Aorta (tissue), 5 donors: ENCODE data around the gene ATP6V0A4. TPM values are rescaled to one million over a fixed set of nuclear protein-coding genes. Genes with fewer than 3 reads are reported as not detected.

ENCODE experiments used
- ATAC-seq: fragments of 200-7000 bp; cut with Tn5 transposase; one replicate; pipeline ENCODE4 v1.9.1; 2022; ENCODE audit warnings: moderate library complexity; ENCODE audit not compliant: low FRiP score
- DNase-seq, 2 donors: peaks; one replicate each; pipeline ENCODE4 v3.0.0-alpha.2; 2020
- H3K27ac ChIP-seq, 2 donors: one replicate each; pipeline ENCODE4 v1.5.1; 2013; ENCODE audit warnings: low read length in 2 of 2, mild to moderate bottlenecking in 2 of 2, moderate library complexity in 2 of 2, control low read depth in 1 of 2, inconsistent platforms in 1 of 2, low read depth in 1 of 2
- H3K27me3 ChIP-seq, 2 donors: one replicate each; pipeline ENCODE4 v1.6.1; 2013; ENCODE audit warnings: control low read depth in 1 of 2, low read length in 1 of 2, mild to moderate bottlenecking in 1 of 2, moderate library complexity in 1 of 2; ENCODE audit not compliant: insufficient read depth in 2 of 2, control insufficient read depth in 1 of 2
- H3K36me3 ChIP-seq, 2 donors: one replicate each; pipeline ENCODE4 v1.6.1; 2013; ENCODE audit warnings: control low read depth in 1 of 2, low read length in 1 of 2, mild to moderate bottlenecking in 1 of 2; ENCODE audit not compliant: insufficient read depth in 2 of 2, control insufficient read depth in 1 of 2
- H3K4me1 ChIP-seq, 2 donors: one replicate each; pipeline ENCODE4 v1.6.1; 2013; ENCODE audit warnings: low read length in 2 of 2, control low read depth in 1 of 2, mild to moderate bottlenecking in 1 of 2, moderate library complexity in 1 of 2; ENCODE audit not compliant: insufficient read depth in 2 of 2, control insufficient read depth in 1 of 2
- H3K4me3 ChIP-seq, 2 donors: one replicate each; pipeline ENCODE4 v1.5.1; 2013; ENCODE audit warnings: low read length in 2 of 2, control low read depth in 1 of 2, mild to moderate bottlenecking in 1 of 2
- H3K9me3 ChIP-seq: one replicate; pipeline ENCODE4 v1.6.1; 2013; ENCODE audit warnings: mild to moderate bottlenecking, low read length; ENCODE audit not compliant: control insufficient read depth
- WGBS, 2 donors: extraction: QIAGEN DNeasy Blood & Tissue Kit; methylation state at CpG; one replicate each; pipeline ENCODE4 v1.1.7; 2013; 5-methylcytosine and 5-hydroxymethylcytosine counted together
- intact Hi-C, 2 donors: fragments of 100-400 bp; cut with DNase I; formaldehyde crosslinking; loops; one replicate each; pipeline versions ENCODE4 v1.14.2 to v1.15.0; 2022
- polyA plus RNA-seq, 2 donors: library from polyadenylated mRNA; stranded (reverse); fragments of 200-250 nt; gene quantifications; one replicate each; pipeline ENCODE4 v1.2.3, GENCODE V29; 2013
- total RNA-seq, 2 donors: library from RNA; stranded (reverse); fragmentation: NEBNext Ultra II Directional; extraction: Animal tissue kit (Norgen Biotek cat#: 25700); gene quantifications; one replicate each; pipeline ENCODE4 v1.2.1, GENCODE V29; 2021
- donor health status: healthy with polysubstance abuse.
- donor health status: Bipolar disorder and iron deficiency.
- donor health status: DM: no; HTN: no; CAD: no.
- donor health status: DM: no; HTN: no; CAD: no.
- donor health status: DM: yes; HTN: yes; CAD: no.

ATP6V0A4 gene
- total and polyA plus RNA-seq, 4 donors: not detected

GRCh38 chr7:138833596-138833995, 35.6 kb upstream of the ATP6V0A4 start:
- DNase-seq (no peak), ATAC-seq (no peak)
- H3K4me1 ChIP-seq: no peaks in the 10 kb centered on the region
- no peak overlapping the region for H3K4me3 ChIP-seq
- peaks cover 2% of the 10 kb centered on the region for H3K9me3 ChIP-seq
- H3K27ac ChIP-seq: no peak overlapping the region
- WGBS, 2 donors: 66 to 70% methylated on average over 5 of the region's 5 CpGs
- H3K36me3 ChIP-seq: peaks cover 0 to 3% of the 10 kb centered on the region in 2 donors
- intact Hi-C loops: no loop called here
- no peaks in the 10 kb centered on the region for H3K27me3 ChIP-seq

GRCh38 chr7:138832966-138833365, 35.0 kb upstream of the ATP6V0A4 start:
- Histone ChIP-seq H3K9me3 (peaks cover 2% of the 10 kb centered on the region), H3K4me1 (no peaks in the 10 kb centered on the region), H3K27me3 (no peaks in the 10 kb centered on the region), H3K4me3 (no peak overlapping the region), H3K27ac (no peak overlapping the region), H3K36me3 (peaks cover 0 to 3% of the 10 kb centered on the region in 2 donors)
- intact Hi-C loops: no loop called here
- no peak for ATAC-seq
- DNase-seq: no peak
- 89 to 92% methylated on average over 10 of the region's 10 CpGs for WGBS, 2 donors

- Histone ChIP-seq H3K27ac (no peak overlapping the region), H3K27me3 (no peaks in the 10 kb centered on the region), H3K4me3 (no peak overlapping the region), H3K4me1 (no peaks in the 10 kb centered on the region), H3K9me3 (peaks cover 2% of the 10 kb centered on the region), H3K36me3 (no peaks in the 10 kb centered on the region)
- ATAC-seq: no peak
- DNase-seq: no peak
- intact Hi-C loops: no loop called here
- WGBS, 2 donors: 85 to 92% methylated on average over 11 of the region's 11 CpGs
These were observed 31.3 kb upstream of the ATP6V0A4 start for GRCh38 chr7:138829335-138829734.

GRCh38 chr7:138828302-138828701, 30.3 kb upstream of the ATP6V0A4 start:
- H3K9me3 ChIP-seq: peaks cover 2% of the 10 kb centered on the region
- no peaks in the 10 kb centered on the region for H3K27me3 ChIP-seq
- H3K36me3 ChIP-seq: no peaks in the 10 kb centered on the region
- no peak for ATAC-seq
- H3K27ac ChIP-seq: no peak overlapping the region
- H3K4me3 ChIP-seq: no peak overlapping the region
- 78 to 90% methylated on average over 2 of the region's 2 CpGs for WGBS, 2 donors
- DNase-seq: no peak
- intact Hi-C loops: no loop called here
- H3K4me1 ChIP-seq: no peaks in the 10 kb centered on the region

GRCh38 chr7:138825049-138825721, 27.2 kb upstream of the ATP6V0A4 start:
- no peaks in the 10 kb centered on the region for H3K9me3 ChIP-seq
- no peak overlapping the region for H3K4me3 ChIP-seq
- DNase-seq: no peak
- 89% methylated on average over 11 of the region's 11 CpGs for WGBS, 2 donors
- intact Hi-C loops: no loop called here
- no peaks in the 10 kb centered on the region for H3K4me1 ChIP-seq
- no peak for ATAC-seq
- no peaks in the 10 kb centered on the region for H3K27me3 ChIP-seq
- no peaks in the 10 kb centered on the region for H3K36me3 ChIP-seq
- H3K27ac ChIP-seq: no peak overlapping the region

GRCh38 chr7:138822867-138823535, 25.0 kb upstream of the ATP6V0A4 start:
- no peaks in the 10 kb centered on the region for H3K36me3 ChIP-seq
- no peaks in the 10 kb centered on the region for H3K9me3 ChIP-seq
- DNase-seq (no peak), ATAC-seq (no peak)
- H3K4me3 ChIP-seq: no peak overlapping the region
- no peaks in the 10 kb centered on the region for H3K4me1 ChIP-seq
- no peak overlapping the region for H3K27ac ChIP-seq
- intact Hi-C loops: no loop called here
- WGBS, 2 donors: 88 to 93% methylated on average over 11 of the region's 11 CpGs
- no peaks in the 10 kb centered on the region for H3K27me3 ChIP-seq

- no peak for ATAC-seq
- WGBS, 2 donors: 85 to 86% methylated on average over 7 of the region's 7 CpGs
- intact Hi-C loops: no loop called here
These were observed 23.9 kb upstream of the ATP6V0A4 start for GRCh38 chr7:138821912-138822311.

GRCh38 chr7:138819625-138820024, 21.6 kb upstream of the ATP6V0A4 start:
- Histone ChIP-seq H3K36me3 (no peaks in the 10 kb centered on the region), H3K4me1 (no peaks in the 10 kb centered on the region), H3K9me3 (no peaks in the 10 kb centered on the region), H3K4me3 (no peak overlapping the region), H3K27ac (no peak overlapping the region), H3K27me3 (no peaks in the 10 kb centered on the region)
- DNase-seq (no peak), ATAC-seq (no peak)
- intact Hi-C loops: no loop called here
- 75 to 77% methylated on average over 3 of the region's 3 CpGs for WGBS, 2 donors

More at GRCh38 chr7:138821912-138822311, 23.9 kb upstream of the ATP6V0A4 start:
- H3K27ac ChIP-seq: no peak overlapping the region
- no peaks in the 10 kb centered on the region for H3K27me3 ChIP-seq
- DNase-seq: no peak
- no peaks in the 10 kb centered on the region for H3K4me1 ChIP-seq
- no peak overlapping the region for H3K4me3 ChIP-seq
- H3K9me3 ChIP-seq: no peaks in the 10 kb centered on the region
- no peaks in the 10 kb centered on the region for H3K36me3 ChIP-seq

- H3K4me1 ChIP-seq: no peaks in the 10 kb centered on the region
- H3K27ac ChIP-seq: no peak overlapping the region
- no peaks in the 10 kb centered on the region for H3K9me3 ChIP-seq
- intact Hi-C loops: no loop called here
- DNase-seq (no peak), ATAC-seq (no peak)
- 80 to 86% methylated on average over 1 of the region's 1 CpG for WGBS, 2 donors
- H3K27me3 ChIP-seq: no peaks in the 10 kb centered on the region
- no peak overlapping the region for H3K4me3 ChIP-seq
- no peaks in the 10 kb centered on the region for H3K36me3 ChIP-seq
These were observed 18.7 kb upstream of the ATP6V0A4 start for GRCh38 chr7:138816650-138817049.
